Lung (tissue), 12 donors: ENCODE data around the gene SCAF8. TPM values are rescaled to one million over a fixed set of nuclear protein-coding genes. Genes with fewer than 3 reads are reported as not detected.
A peak's percentile ranks its signal among the peaks of the same experiment; 100 is the strongest.

Experiments
- ATAC-seq: fragments of 200-7000 bp; cut with Tn5 transposase; one replicate; pipeline ENCODE4 v1.9.1; 2020; ENCODE audit warnings: moderate number of reproducible peaks; ENCODE audit not compliant: insufficient read depth, low FRiP score
- DNase-seq, 3 donors: peaks; one replicate each; pipeline ENCODE4 v3.0.0-alpha.2; 2013 to 2017
- H3K27ac ChIP-seq, 2 donors: one replicate each; pipeline ENCODE4 v1.5.1; 2013; ENCODE audit warnings: mild to moderate bottlenecking in 2 of 2, moderate library complexity in 2 of 2, control low read depth in 1 of 2, inconsistent platforms in 1 of 2, low read depth in 1 of 2, low read length in 1 of 2
- H3K27me3 ChIP-seq, 3 donors: one replicate each; pipeline ENCODE4 v1.5.1; 2013; ENCODE audit warnings: low read length in 2 of 3; ENCODE audit not compliant: control insufficient read depth in 3 of 3, insufficient read depth in 3 of 3
- H3K36me3 ChIP-seq, 4 donors: one replicate each; pipeline ENCODE4 v1.5.1; 2013; ENCODE audit warnings: low read length in 4 of 4, mild to moderate bottlenecking in 1 of 4, moderate library complexity in 1 of 4; ENCODE audit not compliant: control insufficient read depth in 4 of 4, insufficient read depth in 4 of 4
- H3K4me1 ChIP-seq, 5 donors: one replicate each; pipeline ENCODE4 v1.5.1; 2013; ENCODE audit warnings: low read length in 5 of 5, mild to moderate bottlenecking in 2 of 5, moderate library complexity in 1 of 5; ENCODE audit not compliant: control insufficient read depth in 5 of 5, insufficient read depth in 5 of 5
- H3K4me3 ChIP-seq: one replicate; pipeline ENCODE4 v1.5.1; 2013; ENCODE audit warnings: mild to moderate bottlenecking, control low read depth, moderate library complexity
- H3K9ac ChIP-seq, 2 donors: one replicate each; pipeline ENCODE4 v1.5.1; 2013; ENCODE audit warnings: low read length in 2 of 2, control low read depth in 1 of 2; ENCODE audit not compliant: insufficient read depth in 1 of 2
- H3K9me3 ChIP-seq, 4 donors: one replicate each; pipeline ENCODE4 v1.5.1; 2013; ENCODE audit warnings: low read length in 3 of 4, mild to moderate bottlenecking in 1 of 4, moderate library complexity in 1 of 4; ENCODE audit not compliant: control insufficient read depth in 4 of 4, insufficient read depth in 3 of 4
- WGBS, 2 donors: extraction: QIAGEN DNeasy Blood & Tissue Kit; methylation state at CpG; one replicate each; pipeline ENCODE4 v1.1.7; 2013; 5-methylcytosine and 5-hydroxymethylcytosine counted together
- polyA plus RNA-seq, 2 donors: library from polyadenylated mRNA; stranded (reverse); fragments of 200-250 nt; gene quantifications; one replicate each; pipeline ENCODE4 v1.2.1, GENCODE V29; 2013
- total RNA-seq, 2 donors: library from RNA; depleted of rRNA in 1 of 2; stranded (reverse); fragments of >200 nt in 1 of 2; gene quantifications; one replicate each; pipeline ENCODE4 v1.2.1, GENCODE V29; 2014 to 2021
- TF ChIP-seq, protein P1 (sequence below): IDR thresholded peaks from 2 replicates; pipeline ENCODE4 v1.5.1; 2012; ENCODE audit warnings: mild to moderate bottlenecking; ENCODE audit errors: control extremely low read depth, extremely low read depth
- donor health status: control.
- donor health status: control.
- donor health status: Bipolar disorder and iron deficiency.
- donor health status: healthy.
- donor health status: DM: yes; HTN: yes; CAD: no.

The SCAF8 gene
- total and polyA plus RNA-seq, 4 donors = 11.2 to 71.9 (median 23.6) TPM

GRCh38 chr6:154849475-154849874, 116.3 kb downstream of the SCAF8 start:
- DNase-seq (no peak), ATAC-seq (no peak)
- TF ChIP-seq, protein P1, sequence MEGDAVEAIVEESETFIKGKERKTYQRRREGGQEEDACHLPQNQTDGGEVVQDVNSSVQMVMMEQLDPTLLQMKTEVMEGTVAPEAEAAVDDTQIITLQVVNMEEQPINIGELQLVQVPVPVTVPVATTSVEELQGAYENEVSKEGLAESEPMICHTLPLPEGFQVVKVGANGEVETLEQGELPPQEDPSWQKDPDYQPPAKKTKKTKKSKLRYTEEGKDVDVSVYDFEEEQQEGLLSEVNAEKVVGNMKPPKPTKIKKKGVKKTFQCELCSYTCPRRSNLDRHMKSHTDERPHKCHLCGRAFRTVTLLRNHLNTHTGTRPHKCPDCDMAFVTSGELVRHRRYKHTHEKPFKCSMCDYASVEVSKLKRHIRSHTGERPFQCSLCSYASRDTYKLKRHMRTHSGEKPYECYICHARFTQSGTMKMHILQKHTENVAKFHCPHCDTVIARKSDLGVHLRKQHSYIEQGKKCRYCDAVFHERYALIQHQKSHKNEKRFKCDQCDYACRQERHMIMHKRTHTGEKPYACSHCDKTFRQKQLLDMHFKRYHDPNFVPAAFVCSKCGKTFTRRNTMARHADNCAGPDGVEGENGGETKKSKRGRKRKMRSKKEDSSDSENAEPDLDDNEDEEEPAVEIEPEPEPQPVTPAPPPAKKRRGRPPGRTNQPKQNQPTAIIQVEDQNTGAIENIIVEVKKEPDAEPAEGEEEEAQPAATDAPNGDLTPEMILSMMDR = no peak
- Histone ChIP-seq H3K27ac (no peak overlapping the region), H3K4me1 (peaks cover 0 to 11% (median 5%) of the 10 kb centered on the region in 5 donors), H3K9me3 (no peaks in the 10 kb centered on the region), H3K27me3 (no peaks in the 10 kb centered on the region), H3K4me3 (no peak overlapping the region), H3K36me3 (peaks cover 0 to 7% (median 4%) of the 10 kb centered on the region in 4 donors), H3K9ac (no peak overlapping the region)
- 98 to 100% methylated on average over 1 of the region's 1 CpG for WGBS, 2 donors

DNA sequence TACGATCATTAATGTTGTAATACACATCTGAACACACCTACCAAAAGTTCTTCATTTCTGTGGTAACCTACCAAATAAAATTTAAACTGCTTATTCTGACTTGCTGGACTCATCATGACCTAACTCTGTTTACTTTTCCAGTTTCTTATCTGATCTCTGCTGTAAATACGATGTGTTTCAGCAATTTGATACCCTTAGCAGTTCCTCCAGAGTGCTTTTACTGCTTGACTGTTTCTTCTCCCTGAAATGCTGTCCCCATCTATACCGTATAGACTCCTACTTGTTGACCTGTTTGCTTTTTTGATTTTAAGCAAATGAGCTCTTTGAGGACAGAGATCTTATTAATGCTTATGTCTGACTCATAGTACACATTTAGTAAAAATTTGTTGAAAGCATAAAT, 119.5 kb downstream of the SCAF8 start:
- no peaks in the 10 kb centered on the region for H3K9me3 ChIP-seq
- H3K9ac ChIP-seq = no peak overlapping the region
- H3K4me3 ChIP-seq = no peak overlapping the region
- H3K4me1 ChIP-seq = peaks cover 0 to 10% (median 3%) of the 10 kb centered on the region in 5 donors
- TF ChIP-seq, protein P1 = no peak
- DNase-seq = peak in 2 of 3 donors; percentile 57 to 75
- H3K36me3 ChIP-seq = peaks cover 0 to 3% (median 1%) of the 10 kb centered on the region in 4 donors
- no peak for ATAC-seq
- WGBS, 2 donors = 46 to 75% methylated on average over 3 of the region's 3 CpGs
- H3K27me3 ChIP-seq = no peaks in the 10 kb centered on the region
- H3K27ac ChIP-seq = no peak overlapping the region

GRCh38 chr6:154857529-154857928, 124.3 kb downstream of the SCAF8 start:
- ATAC-seq (no peak), DNase-seq (no peak)
- Histone ChIP-seq H3K27ac (no peak overlapping the region), H3K4me3 (no peak overlapping the region), H3K36me3 (peaks cover 0 to 2% (median 0%) of the 10 kb centered on the region in 4 donors), H3K4me1 (peaks cover 0 to 6% (median 0%) of the 10 kb centered on the region in 5 donors), H3K27me3 (no peaks in the 10 kb centered on the region), H3K9ac (no peak overlapping the region), H3K9me3 (no peaks in the 10 kb centered on the region)
- WGBS, 2 donors = 93% methylated on average over 5 of the region's 5 CpGs
- TF ChIP-seq, protein P1 = no peak

DNA sequence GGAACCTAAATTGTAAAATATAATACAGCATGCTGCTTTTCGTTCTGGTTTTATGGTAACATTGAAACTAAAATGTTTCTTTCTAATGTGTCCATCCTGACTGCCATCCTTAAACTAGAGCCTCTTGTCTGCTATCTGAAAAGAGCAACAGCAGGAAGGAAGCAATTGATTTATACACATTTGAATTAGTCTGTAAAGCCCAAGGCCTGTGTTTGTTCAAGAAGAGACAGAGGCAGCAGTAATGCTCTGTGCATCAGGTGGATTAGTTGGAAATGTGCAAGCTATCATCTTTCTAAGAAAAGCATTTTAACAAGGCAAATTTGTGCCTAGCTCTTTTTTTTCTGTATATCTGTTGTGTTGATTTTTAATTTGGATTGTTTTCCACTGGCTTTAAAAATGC, 128.6 kb downstream of the SCAF8 start:
- H3K9me3 ChIP-seq = no peaks in the 10 kb centered on the region
- 67 to 71% methylated on average over 1 of the region's 1 CpG for WGBS, 2 donors
- H3K36me3 ChIP-seq = peaks cover 0 to 4% (median 0%) of the 10 kb centered on the region in 4 donors
- ATAC-seq = no peak
- peaks cover 0 to 8% (median 0%) of the 10 kb centered on the region in 5 donors for H3K4me1 ChIP-seq
- TF ChIP-seq, protein P1 = no peak
- no peak for DNase-seq
- no peak overlapping the region for H3K27ac ChIP-seq
- H3K27me3 ChIP-seq = no peaks in the 10 kb centered on the region
- H3K4me3 ChIP-seq = no peak overlapping the region
- no peak overlapping the region for H3K9ac ChIP-seq
